ENCODE results near the gene DEFB131A.
"Not testable (repeated sequence)": the region's sequence is repeated elsewhere in the genome, so short reads cannot be mapped to it uniquely, and the experiment has no call there.

DEFB131A gene

GRCh38 chr4:9490986-9491385 lies 46.8 kb downstream of the DEFB131A start:
- H3K4me3 ChIP-seq (ENCODE audit: low read depth, low read length) = not testable (repeated sequence)

GRCh38 chr4:9493589-9493988 lies 49.4 kb downstream of the DEFB131A start:
- not testable (repeated sequence) for H3K4me3 ChIP-seq (ENCODE audit: low read depth, low read length)

GRCh38 chr4:9494256-9495035 lies 50.2 kb downstream of the DEFB131A start:
- H3K4me3 ChIP-seq (ENCODE audit: low read depth, low read length) = not testable (repeated sequence)

- H3K4me3 ChIP-seq (ENCODE audit: low read depth, low read length) = not testable (repeated sequence)
These were observed 51.2 kb downstream of the DEFB131A start for GRCh38 chr4:9495443-9495842.

- not testable (repeated sequence) for H3K4me3 ChIP-seq (ENCODE audit: low read depth, low read length)
These were observed 53.6 kb downstream of the DEFB131A start for GRCh38 chr4:9497575-9498467.

GRCh38 chr4:9498468-9499040 lies 54.3 kb downstream of the DEFB131A start:
- H3K4me3 ChIP-seq (ENCODE audit: low read depth, low read length) = not testable (repeated sequence)

GRCh38 chr4:9499974-9500487 lies 55.8 kb downstream of the DEFB131A start:
- H3K4me3 ChIP-seq (ENCODE audit: low read depth, low read length) = not testable (repeated sequence)

Measured in WI38 (cell line).